ENCODE data around the gene ARSH. TPM values are rescaled to one million over a fixed set of nuclear protein-coding genes. Genes with fewer than 3 reads are reported as not detected.

The ARSH gene
- total RNA-seq, 1 experiment from 2014 or later: not detected

GRCh38 chrX:3052860-3053259 lies 46.5 kb downstream of the ARSH start:
- CTCF ChIA-PET: interaction anchor here (0.7 kb wide), 1 partner anchor 496 kb away, joined by 3 read pairs; no protein-coding TSS in a partner anchor

DNA sequence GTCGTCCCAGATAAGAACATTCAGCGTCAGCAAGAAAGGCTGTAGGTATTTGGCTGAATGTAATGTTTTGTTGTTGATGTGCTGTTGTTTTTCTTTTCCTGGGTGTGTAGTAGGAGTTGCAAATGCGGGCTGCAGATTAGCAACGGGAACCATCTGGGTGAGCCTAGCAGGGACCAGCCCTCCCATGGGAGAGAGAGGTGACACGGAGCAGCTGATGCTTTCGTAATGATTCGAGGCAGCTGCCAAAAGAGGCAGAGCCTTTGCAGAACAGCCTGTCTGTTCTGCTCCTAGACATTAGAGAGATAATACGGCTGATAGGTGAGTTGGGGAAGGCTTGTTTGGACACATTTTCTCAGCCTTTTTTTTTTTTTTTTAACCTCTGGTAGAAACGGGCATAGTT lies 60.2 kb downstream of the ARSH start:
- Histone ChIP-seq H3K27me3 (ENCODE audit: low read length) (peaks cover 8% of the 10 kb centered on the region; the same call in 1 of the 2 replicates), H3K27ac (ENCODE audit: low read length) (no peak overlapping the region), H4K20me1 (ENCODE audit: low read length) (no peaks in the 10 kb centered on the region), H3K9ac (ENCODE audit: low read length) (no peak overlapping the region), H3K4me1 (ENCODE audit: insufficient read depth, low read length) (no peaks in the 10 kb centered on the region), H3K9me3 (ENCODE audit: low read length) (no peaks in the 10 kb centered on the region), H2AFZ (ENCODE audit: low read length) (no peak overlapping the region), H3K4me2 (ENCODE audit: low read length) (no peak overlapping the region), H3F3A (ENCODE audit: low read length, unreplicated experiment) (no peaks in the 10 kb centered on the region), H3K4me3 (ENCODE audit: low read length) (no peak overlapping the region), H3K9me2 (replicated peaks; ENCODE audit: low read length) (no peaks in the 10 kb centered on the region), H3K79me2 (ENCODE audit: low read length) (no peaks in the 10 kb centered on the region), H3K36me3 (ENCODE audit: low read depth, low read length) (no peaks in the 10 kb centered on the region)
- ChIA-PET CTCF (no interaction called here), POLR2A (ENCODE audit: unreplicated experiment) (no interaction called here)
- intact Hi-C loops (cut with micrococcal nuclease): no loop called here
- BruUV-seq (replicated peaks): no TSS peak
- ATAC-seq (no peak), DNase-seq (no peak)
- TF ChIP-seq CTCF (conservative IDR thresholded peaks at IDR 0.05; ENCODE audit: low read depth, low read length) (no peak), EZH2phosphoT487 (IDR thresholded peaks at IDR 0.05; ENCODE audit: borderline replicate concordance, low read length) (no peak), EZH2 (IDR thresholded peaks at IDR 0.05; ENCODE audit: low read length, unreplicated experiment) (no peak)

More at GRCh38 chrX:3052860-3053259, 46.5 kb downstream of the ARSH start:
- intact Hi-C loops (cut with micrococcal nuclease): no loop called here
- TF ChIP-seq CTCF (conservative IDR thresholded peaks at IDR 0.05; ENCODE audit: low read depth, low read length) (no peak), EZH2phosphoT487 (IDR thresholded peaks at IDR 0.05; ENCODE audit: borderline replicate concordance, low read length) (no peak), EZH2 (IDR thresholded peaks at IDR 0.05; ENCODE audit: low read length, unreplicated experiment) (no peak)
- Histone ChIP-seq H3K9ac (ENCODE audit: low read length) (no peak overlapping the region), H2AFZ (ENCODE audit: low read length) (no peak overlapping the region), H3K36me3 (ENCODE audit: low read depth, low read length) (no peaks in the 10 kb centered on the region), H3K27me3 (ENCODE audit: low read length) (0 out of 2 replicates have a peak, but pooled peaks cover 5% of the 10 kb centered on the region), H3K9me3 (ENCODE audit: low read length) (no peaks in the 10 kb centered on the region), H4K20me1 (ENCODE audit: low read length) (no peaks in the 10 kb centered on the region), H3K9me2 (replicated peaks; ENCODE audit: low read length) (no peaks in the 10 kb centered on the region), H3K4me2 (ENCODE audit: low read length) (no peak overlapping the region), H3K4me1 (ENCODE audit: insufficient read depth, low read length) (no peaks in the 10 kb centered on the region), H3K4me3 (ENCODE audit: low read length) (no peak overlapping the region), H3K79me2 (ENCODE audit: low read length) (no peaks in the 10 kb centered on the region), H3F3A (ENCODE audit: low read length, unreplicated experiment) (no peaks in the 10 kb centered on the region), H3K27ac (ENCODE audit: low read length) (no peak overlapping the region)
- POLR2A ChIA-PET (ENCODE audit: unreplicated experiment): no interaction called here
- ATAC-seq (no peak), DNase-seq (no peak)
- no TSS peak for BruUV-seq (replicated peaks)

- Histone ChIP-seq H4K20me1 (ENCODE audit: low read length) (no peaks in the 10 kb centered on the region), H3K27ac (ENCODE audit: low read length) (no peak overlapping the region), H2AFZ (ENCODE audit: low read length) (no peak overlapping the region), H3K9me2 (replicated peaks; ENCODE audit: low read length) (no peaks in the 10 kb centered on the region), H3K27me3 (ENCODE audit: low read length) (no peaks in the 10 kb centered on the region), H3F3A (ENCODE audit: low read length, unreplicated experiment) (no peaks in the 10 kb centered on the region), H3K9me3 (ENCODE audit: low read length) (no peaks in the 10 kb centered on the region), H3K9ac (ENCODE audit: low read length) (no peak overlapping the region), H3K79me2 (ENCODE audit: low read length) (no peaks in the 10 kb centered on the region), H3K4me2 (ENCODE audit: low read length) (no peak overlapping the region), H3K4me1 (ENCODE audit: insufficient read depth, low read length) (no peaks in the 10 kb centered on the region), H3K36me3 (ENCODE audit: low read depth, low read length) (no peaks in the 10 kb centered on the region), H3K4me3 (ENCODE audit: low read length) (no peak overlapping the region)
- ChIA-PET CTCF (no interaction called here), POLR2A (ENCODE audit: unreplicated experiment) (no interaction called here)
- no TSS peak for BruUV-seq (replicated peaks)
- intact Hi-C loops (cut with micrococcal nuclease): no loop called here
- DNase-seq (no peak), ATAC-seq (no peak)
- TF ChIP-seq CTCF (conservative IDR thresholded peaks at IDR 0.05; ENCODE audit: low read depth, low read length) (no peak), EZH2phosphoT487 (IDR thresholded peaks at IDR 0.05; ENCODE audit: borderline replicate concordance, low read length) (no peak), EZH2 (IDR thresholded peaks at IDR 0.05; ENCODE audit: low read length, unreplicated experiment) (no peak)
Observed at GRCh38 chrX:3075959-3076358, 69.6 kb downstream of the ARSH start.

All from PC-3 (cell line).